HG03103 (cell line): Measurements from ENCODE around the gene TPRA1.
A peak's percentile ranks its signal among the peaks of the same experiment; 100 is the strongest.

Experiments used
- ATAC-seq: cut with Tn5 transposase; IDR thresholded peaks from one replicate; pipeline ENCODE4 v1.9.1; 2021; ENCODE audit warnings: low read depth; ENCODE audit not compliant: unreplicated experiment

TPRA1 gene

DNA sequence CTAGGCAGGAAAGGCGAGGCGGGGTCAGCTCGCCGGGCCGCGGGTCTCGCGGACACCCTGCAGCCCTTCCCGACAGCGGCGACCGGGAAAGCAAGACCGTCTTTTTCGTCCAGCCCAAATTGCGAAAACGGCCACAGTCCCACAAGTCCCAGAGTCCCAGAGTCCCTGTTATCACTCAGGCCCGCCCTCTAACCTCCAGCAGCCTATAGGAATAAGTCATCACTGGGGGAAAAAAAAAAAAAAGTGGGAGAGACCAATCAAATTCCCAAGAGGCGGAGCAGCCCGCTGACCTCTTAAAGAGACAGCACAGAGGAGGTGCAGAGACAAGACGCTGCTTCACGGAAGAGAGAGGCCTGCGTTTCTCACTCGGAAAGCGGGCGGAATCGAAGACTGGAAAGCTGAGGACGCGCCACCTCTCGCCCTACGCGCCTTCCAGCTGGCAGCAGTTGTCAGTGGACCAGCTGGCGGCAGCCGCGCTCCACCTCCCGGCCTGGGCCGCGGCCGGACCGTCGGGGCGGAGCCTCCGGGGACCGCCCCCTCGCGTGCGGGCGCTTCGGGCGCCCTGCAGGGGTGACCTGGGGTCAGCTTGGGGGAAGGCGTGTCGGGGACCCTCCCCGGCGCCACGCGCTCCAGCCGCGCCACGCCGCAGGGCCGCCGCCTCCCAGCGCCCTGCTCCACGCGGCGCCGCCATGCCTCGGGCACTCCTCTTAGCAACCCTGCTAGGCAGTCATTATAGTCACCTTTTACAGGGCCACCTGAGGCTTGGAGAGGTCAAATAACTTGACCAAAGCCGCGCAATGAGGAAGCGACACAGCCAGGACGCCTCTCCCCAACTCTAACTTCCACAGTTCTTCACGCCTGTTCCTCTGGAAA lies at the start of gene TPRA1:
Gene TPRA1 (minus strand): TSS at position 141 of the 873 bp plus-strand sequence. CDS start 10,587 bp downstream, outside the sequence.
- ATAC-seq, result peak; percentile 59

DNA sequence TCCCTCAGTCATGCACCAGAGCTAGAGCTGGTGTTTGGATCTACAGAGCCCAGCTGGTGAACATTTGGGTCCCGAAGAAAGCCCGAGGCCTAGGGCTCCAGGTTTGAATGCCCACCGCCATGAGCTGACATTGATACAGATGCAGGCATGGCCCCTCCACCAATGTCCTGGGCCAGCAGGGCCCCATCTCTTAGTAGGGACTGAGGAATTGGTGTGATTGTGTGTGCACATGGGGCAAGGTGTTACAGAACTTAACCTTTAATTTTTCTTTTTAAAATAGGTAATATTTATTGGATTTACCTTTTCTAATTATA lies 49.5 kb upstream of the TPRA1 start:
- ATAC-seq, result no peak

DNA sequence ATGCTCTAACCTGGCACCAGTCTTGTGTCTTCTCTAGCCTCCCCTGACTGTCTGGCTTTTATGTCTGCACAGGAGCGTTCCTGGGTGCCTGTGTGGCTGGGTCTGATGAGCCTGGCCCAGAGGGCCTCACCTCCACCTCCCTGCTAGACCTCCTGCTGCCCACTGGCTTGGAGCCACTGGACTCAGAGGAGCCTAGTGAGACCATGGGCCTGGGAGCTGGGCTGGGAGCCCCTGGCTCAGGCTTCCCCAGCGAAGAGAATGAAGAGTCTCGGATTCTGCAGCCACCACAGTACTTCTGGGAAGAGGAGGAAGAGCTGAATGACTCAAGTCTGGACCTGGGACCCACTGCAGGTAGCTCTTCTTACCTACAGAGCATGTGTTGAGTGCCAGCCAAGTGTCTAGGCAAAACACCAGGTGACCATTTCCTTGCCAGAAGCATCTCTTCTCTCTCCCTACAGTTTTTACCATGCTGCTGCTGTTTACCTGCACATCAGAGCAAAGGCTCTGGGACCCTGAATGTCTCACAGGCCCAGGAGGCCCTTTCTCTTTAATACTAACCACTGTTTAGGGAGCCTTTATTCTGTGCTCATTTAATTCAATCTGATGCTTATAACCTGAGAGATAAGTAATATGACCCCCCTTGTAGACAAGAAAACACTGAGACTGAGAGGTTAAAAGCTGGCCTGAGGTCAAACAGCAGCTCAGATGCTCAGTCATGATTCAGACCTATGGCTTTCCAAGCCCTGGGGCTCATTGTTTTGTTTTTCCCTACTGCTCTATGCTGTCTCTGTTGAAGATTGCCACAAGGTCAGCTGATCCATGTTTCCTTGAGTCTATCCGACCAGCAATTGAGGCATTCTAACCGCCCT lies 48.9 kb upstream of the TPRA1 start:
- no peak for ATAC-seq

DNA sequence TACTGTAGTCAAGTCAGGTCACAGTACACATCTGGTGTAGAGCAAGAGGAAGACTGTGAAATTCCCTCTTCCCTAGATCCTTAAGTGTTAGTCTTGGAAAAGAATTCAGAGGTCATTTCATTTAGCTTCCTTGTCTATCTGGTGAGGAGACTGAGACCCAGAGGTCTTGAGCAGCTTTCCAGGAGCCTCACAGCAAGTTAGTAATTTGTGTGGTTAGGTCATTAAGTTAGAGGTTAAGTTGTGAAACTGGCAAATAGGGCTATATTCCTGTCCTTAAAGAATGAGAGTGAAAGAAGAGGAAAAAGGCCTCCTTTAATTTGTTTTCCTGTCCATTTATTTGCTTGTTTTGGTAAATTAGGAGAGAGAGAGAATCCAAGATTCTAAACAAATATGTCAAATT lies 47.4 kb upstream of the TPRA1 start:
- ATAC-seq, result no peak

DNA sequence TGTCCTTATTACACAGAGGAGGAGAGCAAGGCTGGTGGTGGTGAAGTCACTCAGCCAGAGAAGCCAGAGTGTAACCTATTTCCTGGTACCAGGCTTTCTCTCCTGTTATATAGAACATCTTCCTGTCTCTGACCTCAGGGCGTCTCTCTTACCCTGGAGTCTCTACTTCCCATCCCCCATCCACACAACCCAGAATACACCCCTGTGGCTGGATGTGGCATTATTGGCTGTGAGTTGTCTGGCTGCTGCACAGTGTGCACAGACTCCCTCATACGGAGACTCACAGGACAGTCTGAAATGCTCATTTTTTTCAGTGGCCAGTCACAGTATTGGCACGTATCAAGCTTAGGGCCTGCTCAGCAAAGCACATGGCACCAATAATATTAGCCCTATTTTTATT lies 47.0 kb upstream of the TPRA1 start:
- no peak for ATAC-seq

DNA sequence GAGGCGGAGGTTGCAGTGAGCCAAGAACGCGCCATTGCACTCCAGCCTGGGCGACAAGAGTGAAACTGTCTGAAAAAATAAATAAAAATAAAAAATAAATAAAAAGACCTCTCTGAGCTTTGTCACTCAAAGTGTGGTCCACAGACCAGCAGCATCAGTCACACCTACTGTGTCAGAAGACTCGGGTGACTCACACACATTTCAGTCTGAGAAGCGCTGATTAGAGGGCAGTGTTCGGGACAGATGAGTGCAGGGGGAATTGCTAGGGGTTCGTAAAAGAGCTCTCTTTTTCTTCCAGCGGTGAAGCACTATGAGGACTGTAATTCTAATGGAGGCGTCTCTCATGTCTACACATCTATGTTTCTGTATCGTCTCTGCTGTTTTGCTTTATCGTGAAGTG lies 44.1 kb upstream of the TPRA1 start:
- no peak for ATAC-seq

DNA sequence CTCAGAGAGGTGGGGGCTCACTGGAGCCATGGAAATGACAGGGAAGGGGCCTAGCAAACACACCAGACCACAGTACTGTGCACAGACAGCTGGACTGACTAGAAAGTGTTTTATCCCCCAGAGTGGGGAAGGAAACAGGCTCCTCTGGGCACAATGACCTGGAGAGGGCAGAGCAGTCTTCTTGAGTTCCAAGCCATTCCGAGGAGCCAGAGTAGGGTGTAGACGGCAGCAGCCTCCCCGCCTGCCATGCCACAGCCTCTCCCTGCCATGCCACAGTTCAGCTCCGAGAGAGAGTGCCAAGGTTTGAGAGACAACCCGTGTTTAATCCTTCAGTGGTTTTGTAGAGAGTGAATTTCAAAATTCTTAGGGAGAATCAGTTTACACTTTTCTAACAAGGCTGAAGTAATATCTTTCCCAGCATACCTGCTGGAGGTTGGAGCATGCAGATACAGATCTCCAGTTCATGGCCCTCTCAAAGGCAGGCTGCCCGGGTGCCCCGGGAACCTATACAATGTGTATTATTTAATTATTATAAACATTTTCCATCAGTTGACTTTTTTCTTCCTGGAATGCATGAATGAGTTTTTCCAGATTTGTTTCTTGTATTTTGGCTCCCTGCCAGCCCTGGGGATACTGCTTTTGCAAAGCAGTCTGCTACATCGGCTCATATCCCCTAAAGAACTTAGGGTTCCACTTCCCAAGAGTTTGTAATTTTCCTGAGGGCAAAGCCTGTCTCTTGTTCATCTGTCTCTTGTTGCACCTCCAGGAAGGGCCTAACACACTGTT lies 41.7 kb upstream of the TPRA1 start:
- no peak for ATAC-seq

DNA sequence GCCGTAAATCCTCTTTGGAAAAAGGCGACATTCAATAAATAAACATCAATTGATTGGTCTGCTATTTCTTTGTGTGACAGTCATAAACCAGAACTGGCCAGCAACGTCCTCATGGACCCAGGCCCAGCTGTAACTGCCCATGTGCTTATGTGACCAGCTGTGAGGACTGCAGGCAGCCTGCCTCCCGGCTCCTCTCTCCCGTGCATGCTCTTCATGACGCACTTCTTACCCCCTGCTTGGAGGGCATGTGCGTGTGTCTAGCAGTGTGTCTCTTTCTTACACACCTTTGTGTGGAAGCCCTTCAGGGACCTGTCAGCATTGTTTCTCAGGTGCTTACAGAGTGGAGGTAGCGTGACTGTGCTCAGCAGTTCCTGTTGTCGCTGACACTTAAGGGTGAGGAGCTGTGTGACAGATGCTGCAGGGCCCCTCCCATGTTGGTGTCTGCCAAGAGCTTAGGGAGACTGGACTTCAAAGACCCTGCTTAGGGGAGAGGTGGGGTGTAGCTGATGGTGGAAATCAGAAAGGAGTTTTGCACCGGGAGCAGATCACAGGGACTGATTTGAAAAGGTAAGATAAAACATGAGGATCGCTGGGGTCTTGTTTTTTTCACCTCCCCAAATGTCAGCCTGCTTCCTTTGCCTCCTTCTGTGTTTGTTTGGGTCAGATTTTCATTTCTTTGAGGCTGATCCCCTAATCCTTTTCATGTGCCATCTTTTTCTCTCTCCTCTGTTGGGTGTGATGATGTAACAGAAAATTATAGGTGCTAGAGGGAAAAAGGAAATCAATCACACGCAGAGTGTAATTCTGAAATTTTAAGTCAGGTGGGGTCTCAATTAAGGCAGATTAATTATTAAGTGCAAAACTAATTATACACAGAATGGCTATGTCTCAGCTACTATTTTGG lies 40.5 kb upstream of the TPRA1 start:
- no peak for ATAC-seq

DNA sequence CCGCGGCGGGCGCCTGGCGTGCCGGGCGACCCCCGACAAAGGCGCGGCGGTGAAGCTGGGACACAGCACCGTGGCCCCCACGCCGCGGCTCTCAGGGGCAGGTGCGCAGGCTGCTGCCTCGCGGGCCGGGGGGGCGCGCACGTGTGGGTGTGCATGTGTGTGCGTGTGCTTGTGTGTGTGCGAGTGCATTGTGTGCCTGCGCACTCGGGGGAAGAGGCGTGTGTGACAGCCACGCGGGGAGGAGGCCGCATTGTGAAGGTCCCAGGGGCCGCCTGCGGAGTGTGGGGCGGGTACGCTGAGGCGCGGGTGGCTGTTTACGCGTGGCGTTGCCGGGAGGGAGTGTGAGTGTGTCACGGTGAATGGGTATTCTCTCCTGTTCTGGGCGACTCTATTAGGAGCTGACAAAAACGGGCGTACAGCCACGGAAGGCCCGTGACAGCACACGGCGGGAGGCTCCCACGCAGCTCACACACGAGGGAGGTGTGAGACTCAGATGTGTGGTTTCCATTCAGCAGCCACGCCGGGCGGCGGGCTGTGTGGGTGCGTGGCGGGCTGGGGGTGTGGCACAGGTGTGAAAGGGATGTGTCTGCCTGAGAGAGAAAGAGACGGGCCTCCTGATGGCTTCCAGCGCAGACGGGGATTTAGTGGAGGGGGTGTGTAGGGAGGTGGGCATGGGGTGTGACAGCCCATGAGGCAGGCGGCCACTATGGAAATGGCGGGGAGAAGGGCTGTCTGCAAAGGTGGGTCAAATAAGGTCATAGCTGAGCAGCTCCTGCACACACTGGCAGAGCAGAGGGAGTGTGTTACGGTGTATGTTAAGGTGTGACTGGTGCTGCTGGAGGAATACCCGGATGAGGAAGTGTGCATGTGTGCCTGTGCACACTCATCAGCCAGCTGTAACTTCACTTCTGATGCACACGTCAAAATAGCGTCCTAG lies 39.2 kb upstream of the TPRA1 start:
- ATAC-seq, result no peak

DNA sequence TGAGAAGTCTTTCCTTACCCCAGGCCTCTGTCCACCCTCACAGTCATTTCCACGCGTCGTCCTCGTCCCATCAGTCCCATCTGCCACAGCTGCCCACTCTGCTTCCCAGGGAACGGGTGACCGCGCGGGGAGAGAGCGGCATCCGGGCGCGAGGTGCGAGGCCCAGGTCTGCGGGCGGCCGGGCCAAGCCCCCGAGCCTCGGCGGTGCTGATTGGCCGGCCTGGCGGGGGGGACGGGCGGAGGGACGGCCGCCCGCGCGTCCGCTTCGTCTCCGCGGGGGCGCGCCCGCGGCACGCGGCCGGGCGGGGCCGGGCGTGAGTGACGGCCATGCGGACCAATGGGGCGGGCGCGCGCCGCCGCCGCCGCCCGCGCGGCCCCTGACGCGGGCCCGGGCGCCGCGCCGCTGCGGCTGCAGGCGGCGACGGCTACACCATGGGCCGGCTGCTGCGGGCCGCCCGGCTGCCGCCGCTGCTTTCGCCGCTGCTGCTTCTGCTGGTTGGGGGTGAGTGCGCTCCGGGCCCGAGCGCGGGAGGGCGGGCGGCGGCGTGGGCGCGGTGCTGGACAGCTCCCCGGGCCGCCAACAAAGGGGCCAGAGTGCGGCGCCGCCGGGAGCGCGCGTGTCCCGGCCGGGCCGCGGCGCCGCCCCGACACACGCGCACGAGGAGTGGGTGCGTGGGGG lies 38.4 kb upstream of the TPRA1 start, which contains the start of gene PODXL2:
Gene PODXL2 (plus strand): TSS at position 398 of the 679 bp plus-strand sequence. CDS start 35 bp downstream, at position 433.
- ATAC-seq, result peak; percentile 52

DNA sequence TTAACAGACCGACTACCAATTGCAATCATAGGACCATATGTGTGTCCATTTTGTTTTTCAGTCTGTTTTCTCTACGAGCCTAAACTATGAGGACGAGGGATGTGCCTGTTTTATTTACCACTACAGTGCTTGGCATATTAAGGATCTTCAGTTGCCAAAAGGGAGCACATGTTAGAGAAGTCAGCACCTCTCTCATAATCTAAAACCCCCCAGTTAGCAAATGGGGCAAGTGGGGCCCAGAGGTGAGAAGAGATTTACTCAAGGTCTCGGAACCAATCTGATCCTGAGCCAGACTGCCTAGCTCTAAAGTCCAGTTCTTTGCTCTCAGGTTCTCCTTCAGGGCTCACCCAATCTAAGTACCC lies 37.9 kb upstream of the TPRA1 start:
- no peak for ATAC-seq

DNA sequence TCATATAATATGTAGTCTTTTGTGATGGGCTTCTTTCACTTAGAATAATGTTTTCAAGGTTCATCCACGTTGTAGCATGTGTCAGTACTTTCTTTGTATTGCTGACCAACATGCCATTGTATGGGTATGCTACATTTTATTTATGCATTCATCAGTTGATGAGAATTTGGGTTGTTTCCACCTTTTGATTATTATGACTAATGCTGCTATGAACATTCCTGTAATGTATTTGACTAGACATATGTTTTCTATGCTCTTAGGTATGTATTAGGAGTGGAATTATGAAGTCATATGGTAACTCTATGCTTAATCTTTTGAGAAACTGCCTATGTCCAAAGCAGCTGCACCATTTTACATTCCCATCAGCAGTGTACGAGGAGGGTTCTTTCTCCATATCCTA lies 35.3 kb upstream of the TPRA1 start:
- ATAC-seq, result no peak

DNA sequence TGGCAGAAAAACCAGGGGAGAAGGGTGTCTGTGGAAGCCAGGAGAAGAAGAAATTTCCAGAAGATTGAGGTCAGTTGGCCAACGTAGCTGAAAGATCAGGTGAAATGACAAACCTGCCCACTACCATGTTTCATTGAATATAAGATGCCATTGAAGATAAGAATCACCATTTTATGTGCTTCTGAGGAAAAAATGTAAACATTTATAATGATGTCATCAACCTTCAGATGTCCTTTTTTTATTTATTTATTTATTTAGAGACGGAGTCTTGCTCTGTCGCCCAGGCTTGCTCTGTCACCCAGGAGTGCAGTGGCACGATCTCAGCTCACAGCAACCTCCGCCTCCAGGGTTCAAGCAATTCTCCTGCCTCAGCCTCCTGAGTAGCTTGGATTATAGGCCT lies 33.5 kb upstream of the TPRA1 start:
- no peak for ATAC-seq

DNA sequence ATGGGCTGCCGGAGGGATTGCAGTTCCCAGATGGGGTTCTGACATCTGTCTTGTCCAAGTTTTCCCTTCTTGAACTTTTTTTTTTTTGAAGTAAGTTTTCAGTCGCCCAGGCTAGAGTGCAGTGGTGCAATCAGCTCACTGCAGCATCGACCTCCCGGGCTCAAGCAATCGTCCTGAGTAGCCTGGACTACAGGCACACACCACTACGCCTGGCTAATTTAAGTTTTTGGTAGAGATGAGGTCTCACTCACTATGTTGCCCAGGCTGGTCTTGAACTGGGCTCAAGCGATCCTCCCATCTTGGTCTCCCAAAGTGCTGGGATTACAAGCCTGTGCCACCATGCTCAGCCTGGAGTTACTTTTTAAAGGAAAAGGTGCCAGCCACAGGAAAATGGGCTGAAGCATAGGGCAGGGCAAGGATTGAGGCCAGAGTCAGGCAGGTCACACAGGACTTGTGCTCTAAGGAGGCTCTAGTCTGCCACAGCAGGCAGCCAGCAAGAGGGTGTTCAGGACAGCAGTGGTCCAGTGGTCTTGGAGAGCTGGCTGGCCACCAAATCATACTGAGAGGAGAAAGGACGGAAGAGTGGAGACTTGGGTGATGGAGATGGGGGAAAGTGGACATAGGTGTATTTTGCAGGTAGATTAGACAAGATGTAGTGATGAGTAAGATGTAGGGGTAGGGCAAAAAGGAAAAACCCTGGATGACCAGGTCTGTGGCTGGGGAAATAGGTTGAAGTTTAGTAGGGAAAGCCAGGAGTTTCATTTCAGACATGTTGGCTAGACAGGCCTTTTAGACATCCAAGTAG lies 32.4 kb upstream of the TPRA1 start:
- no peak for ATAC-seq

DNA sequence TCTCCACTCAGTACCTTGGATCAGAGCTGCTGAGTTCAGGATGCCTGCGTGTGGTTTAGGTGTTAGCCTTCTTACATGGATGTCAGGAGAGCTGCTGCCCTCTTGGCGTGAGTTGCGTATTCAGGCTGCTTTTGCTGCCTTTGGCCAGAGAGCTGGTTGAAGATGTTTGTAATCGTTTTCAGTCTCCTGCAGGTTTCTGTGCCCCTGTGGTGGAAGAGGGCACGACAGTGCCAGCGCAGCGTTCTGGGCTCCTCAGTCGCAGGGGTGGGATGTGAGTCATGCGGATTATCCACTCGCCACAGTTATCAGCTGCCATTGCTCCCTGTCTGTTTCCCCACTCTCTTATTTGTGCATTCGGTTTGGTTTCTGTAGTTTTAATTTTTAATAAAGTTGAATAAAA lies 31.5 kb upstream of the TPRA1 start:
- ATAC-seq, result no peak

DNA sequence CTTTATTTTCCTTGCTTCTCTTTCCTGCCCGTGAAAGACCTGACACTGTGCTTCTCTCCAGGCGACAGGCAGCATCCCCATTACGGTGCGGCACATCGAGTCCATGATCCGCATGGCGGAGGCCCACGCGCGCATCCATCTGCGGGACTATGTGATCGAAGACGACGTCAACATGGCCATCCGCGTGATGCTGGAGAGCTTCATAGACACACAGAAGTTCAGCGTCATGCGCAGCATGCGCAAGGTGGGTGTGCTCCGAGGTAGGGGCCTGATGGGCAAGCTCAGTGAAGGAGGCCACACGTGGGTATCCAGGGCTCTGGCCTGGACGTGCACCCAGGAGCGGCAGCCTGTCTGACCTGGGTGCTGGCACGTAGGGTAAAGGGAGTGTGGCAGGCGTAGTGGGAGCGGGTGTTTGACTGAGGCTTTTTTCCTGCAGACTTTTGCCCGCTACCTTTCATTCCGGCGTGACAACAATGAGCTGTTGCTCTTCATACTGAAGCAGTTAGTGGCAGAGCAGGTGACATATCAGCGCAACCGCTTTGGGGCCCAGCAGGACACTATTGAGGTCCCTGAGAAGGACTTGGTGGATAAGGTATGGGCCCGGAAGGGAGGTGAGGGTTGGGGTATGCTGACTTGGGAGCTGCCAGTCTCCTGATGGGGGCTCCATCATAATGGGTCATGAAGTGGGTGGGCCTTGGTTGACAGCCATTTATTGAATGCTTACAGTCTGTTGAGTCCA lies 30.3 kb upstream of the TPRA1 start:
- ATAC-seq, result no peak

DNA sequence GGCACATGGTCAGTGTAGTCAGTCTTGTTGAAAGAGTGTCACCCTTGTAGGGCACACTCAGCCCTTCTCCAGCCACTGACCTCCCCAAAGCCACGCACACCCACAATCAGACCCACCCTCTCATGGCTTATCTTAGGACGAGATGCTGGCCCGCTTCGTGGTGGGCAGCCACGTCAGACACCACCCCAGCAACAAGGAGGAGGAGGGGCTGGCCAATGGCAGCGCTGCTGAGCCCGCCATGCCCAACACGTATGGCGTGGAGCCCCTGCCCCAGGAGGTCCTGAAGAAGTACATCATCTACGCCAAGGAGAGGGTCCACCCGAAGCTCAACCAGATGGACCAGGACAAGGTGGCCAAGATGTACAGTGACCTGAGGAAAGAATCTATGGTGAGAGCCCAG lies 28.4 kb upstream of the TPRA1 start:
- no peak for ATAC-seq
